ENCODE data around the gene TBC1D14.

DNA sequence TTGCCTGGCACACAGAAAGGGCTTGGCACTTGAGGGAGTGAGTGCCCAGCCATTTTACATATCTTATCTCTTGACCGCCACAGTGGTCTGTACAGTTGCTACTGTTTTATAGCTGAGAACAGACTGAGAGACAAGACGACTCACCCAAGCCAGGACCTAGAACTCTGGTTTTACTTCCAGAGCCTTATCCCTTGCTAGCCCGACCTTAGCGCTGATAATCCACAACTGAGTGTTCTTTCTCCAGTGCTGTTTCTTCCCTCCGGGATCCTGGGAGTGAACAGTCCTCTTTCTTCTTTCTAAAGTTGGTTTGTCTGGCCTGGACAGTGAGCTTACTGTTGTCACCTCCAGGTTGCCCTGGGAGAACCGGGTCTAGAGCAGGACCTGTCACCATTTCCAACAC lies 81.0 kb downstream of the TBC1D14 start:
- TF ChIP-seq, protein P1, sequence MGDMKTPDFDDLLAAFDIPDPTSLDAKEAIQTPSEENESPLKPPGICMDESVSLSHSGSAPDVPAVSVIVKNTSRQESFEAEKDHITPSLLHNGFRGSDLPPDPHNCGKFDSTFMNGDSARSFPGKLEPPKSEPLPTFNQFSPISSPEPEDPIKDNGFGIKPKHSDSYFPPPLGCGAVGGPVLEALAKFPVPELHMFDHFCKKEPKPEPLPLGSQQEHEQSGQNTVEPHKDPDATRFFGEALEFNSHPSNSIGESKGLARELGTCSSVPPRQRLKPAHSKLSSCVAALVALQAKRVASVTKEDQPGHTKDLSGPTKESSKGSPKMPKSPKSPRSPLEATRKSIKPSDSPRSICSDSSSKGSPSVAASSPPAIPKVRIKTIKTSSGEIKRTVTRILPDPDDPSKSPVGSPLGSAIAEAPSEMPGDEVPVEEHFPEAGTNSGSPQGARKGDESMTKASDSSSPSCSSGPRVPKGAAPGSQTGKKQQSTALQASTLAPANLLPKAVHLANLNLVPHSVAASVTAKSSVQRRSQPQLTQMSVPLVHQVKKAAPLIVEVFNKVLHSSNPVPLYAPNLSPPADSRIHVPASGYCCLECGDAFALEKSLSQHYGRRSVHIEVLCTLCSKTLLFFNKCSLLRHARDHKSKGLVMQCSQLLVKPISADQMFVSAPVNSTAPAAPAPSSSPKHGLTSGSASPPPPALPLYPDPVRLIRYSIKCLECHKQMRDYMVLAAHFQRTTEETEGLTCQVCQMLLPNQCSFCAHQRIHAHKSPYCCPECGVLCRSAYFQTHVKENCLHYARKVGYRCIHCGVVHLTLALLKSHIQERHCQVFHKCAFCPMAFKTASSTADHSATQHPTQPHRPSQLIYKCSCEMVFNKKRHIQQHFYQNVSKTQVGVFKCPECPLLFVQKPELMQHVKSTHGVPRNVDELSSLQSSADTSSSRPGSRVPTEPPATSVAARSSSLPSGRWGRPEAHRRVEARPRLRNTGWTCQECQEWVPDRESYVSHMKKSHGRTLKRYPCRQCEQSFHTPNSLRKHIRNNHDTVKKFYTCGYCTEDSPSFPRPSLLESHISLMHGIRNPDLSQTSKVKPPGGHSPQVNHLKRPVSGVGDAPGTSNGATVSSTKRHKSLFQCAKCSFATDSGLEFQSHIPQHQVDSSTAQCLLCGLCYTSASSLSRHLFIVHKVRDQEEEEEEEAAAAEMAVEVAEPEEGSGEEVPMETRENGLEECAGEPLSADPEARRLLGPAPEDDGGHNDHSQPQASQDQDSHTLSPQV (IDR thresholded peaks at IDR 0.05), result no peak
- TF ChIP-seq, protein P2, sequence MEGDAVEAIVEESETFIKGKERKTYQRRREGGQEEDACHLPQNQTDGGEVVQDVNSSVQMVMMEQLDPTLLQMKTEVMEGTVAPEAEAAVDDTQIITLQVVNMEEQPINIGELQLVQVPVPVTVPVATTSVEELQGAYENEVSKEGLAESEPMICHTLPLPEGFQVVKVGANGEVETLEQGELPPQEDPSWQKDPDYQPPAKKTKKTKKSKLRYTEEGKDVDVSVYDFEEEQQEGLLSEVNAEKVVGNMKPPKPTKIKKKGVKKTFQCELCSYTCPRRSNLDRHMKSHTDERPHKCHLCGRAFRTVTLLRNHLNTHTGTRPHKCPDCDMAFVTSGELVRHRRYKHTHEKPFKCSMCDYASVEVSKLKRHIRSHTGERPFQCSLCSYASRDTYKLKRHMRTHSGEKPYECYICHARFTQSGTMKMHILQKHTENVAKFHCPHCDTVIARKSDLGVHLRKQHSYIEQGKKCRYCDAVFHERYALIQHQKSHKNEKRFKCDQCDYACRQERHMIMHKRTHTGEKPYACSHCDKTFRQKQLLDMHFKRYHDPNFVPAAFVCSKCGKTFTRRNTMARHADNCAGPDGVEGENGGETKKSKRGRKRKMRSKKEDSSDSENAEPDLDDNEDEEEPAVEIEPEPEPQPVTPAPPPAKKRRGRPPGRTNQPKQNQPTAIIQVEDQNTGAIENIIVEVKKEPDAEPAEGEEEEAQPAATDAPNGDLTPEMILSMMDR (IDR thresholded peaks at IDR 0.05 in 2 of 3, conservative IDR thresholded peaks at IDR 0.05 in 1 of 3; ENCODE audit: control insufficient read depth in 2 of 3, extremely low read depth in 1 of 3, insufficient read depth in 1 of 3, low read depth in 3 of 3, low read length in 3 of 3), result no peak
- TF ChIP-seq, protein P3, sequence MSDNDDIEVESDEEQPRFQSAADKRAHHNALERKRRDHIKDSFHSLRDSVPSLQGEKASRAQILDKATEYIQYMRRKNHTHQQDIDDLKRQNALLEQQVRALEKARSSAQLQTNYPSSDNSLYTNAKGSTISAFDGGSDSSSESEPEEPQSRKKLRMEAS (IDR thresholded peaks at IDR 0.05; ENCODE audit: low read depth, low read length), result no peak
- TF ChIP-seq POLR2AphosphoS5 (IDR thresholded peaks at IDR 0.05; ENCODE audit: low read length), result no peak
